HepG2 (cell line): ENCODE results near the gene DAB2.

ENCODE experiments used
- CSRNP2 ChIP-seq: sonication (generic); formaldehyde crosslinking; conservative IDR thresholded peaks from 2 replicates; pipeline ENCODE4 v1.8.0; 2022; ENCODE audit warnings: low read depth, missing genetic modification reagents
- CTCF ChIP-seq: sonication (generic); formaldehyde crosslinking; IDR thresholded peaks from 2 replicates; pipeline ENCODE4 v1.5.0; 2020; ENCODE audit warnings: mild to moderate bottlenecking, missing genetic modification reagents, moderate library complexity
- KLF12 ChIP-seq: sonication (generic); formaldehyde crosslinking; IDR thresholded peaks from 2 replicates; pipeline ENCODE4 v1.4.0; 2020; ENCODE audit warnings: missing genetic modification reagents, borderline replicate concordance
- LCORL ChIP-seq, 2 experiments: fragments of 450-650 bp in 1 of 2; sonication (generic) in 1 of 2; formaldehyde crosslinking in 1 of 2; IDR thresholded peaks; 2 replicates each; pipeline versions ENCODE4 v1.5.0 to v1.6.1; 2017 to 2020; ENCODE audit warnings: antibody characterized with exemption in 1 of 2, missing genetic modification reagents in 1 of 2
- NKX3-1 ChIP-seq: sonication (generic); formaldehyde crosslinking; IDR thresholded peaks from 2 replicates; pipeline ENCODE4 v1.5.0; 2020; ENCODE audit warnings: missing genetic modification reagents
- PBX3 ChIP-seq: sonication (generic); formaldehyde crosslinking; IDR thresholded peaks from 2 replicates; pipeline ENCODE4 v1.8.1; 2023; ENCODE audit warnings: missing genetic modification reagents, inconsistent platforms, borderline replicate concordance
- RBM22 ChIP-seq: fragments of 200-400 bp; formaldehyde crosslinking; optimal IDR thresholded peaks from 2 replicates; pipeline ENCODE3; 2017; ENCODE audit warnings: mild to moderate bottlenecking, low read length, moderate library complexity
- SRSF1 ChIP-seq: fragments of 200-400 bp; formaldehyde crosslinking; optimal IDR thresholded peaks from 2 replicates; pipeline ENCODE3; 2017; ENCODE audit warnings: mild to moderate bottlenecking, low read depth, low read length, moderate library complexity
- TCF7L2 ChIP-seq: IDR thresholded peaks from 2 replicates; pipeline ENCODE4 v1.6.1; 2011; ENCODE audit warnings: mild to moderate bottlenecking, low read depth, low read length, moderate library complexity
- YY1 ChIP-seq: IDR thresholded peaks from 2 replicates; pipeline ENCODE4 v1.6.1; 2011; ENCODE audit warnings: low read length, low read depth, moderate library complexity, mild to moderate bottlenecking; ENCODE audit not compliant: insufficient read depth, insufficient replicate concordance
- ZNF451 ChIP-seq: sonication (generic); formaldehyde crosslinking; IDR thresholded peaks from 2 replicates; pipeline ENCODE4 v1.5.0; 2020; ENCODE audit warnings: mild to moderate bottlenecking, missing genetic modification reagents
- ZNF576 ChIP-seq: sonication (generic); formaldehyde crosslinking; IDR thresholded peaks from 2 replicates; pipeline ENCODE4 v1.4.0; 2020; ENCODE audit warnings: mild to moderate bottlenecking, missing genetic modification reagents
- ZSCAN22 ChIP-seq: sonication (generic); formaldehyde crosslinking; IDR thresholded peaks from 2 replicates; pipeline ENCODE4 v1.4.0; 2020; ENCODE audit warnings: mild to moderate bottlenecking, missing genetic modification reagents

- TF ChIP-seq ZNF576, result no peak
- no peak for TF ChIP-seq CSRNP2 (CRISPR knock-in tag)
- TF ChIP-seq YY1, result no peak
- no peak for TF ChIP-seq SRSF1
- TF ChIP-seq NKX3-1 (CRISPR knock-in tag), result no peak
- TF ChIP-seq TCF7L2, result no peak
- TF ChIP-seq CTCF (CRISPR knock-in tag), result no peak
- no peak for TF ChIP-seq ZSCAN22 (CRISPR knock-in tag)
- TF ChIP-seq RBM22, result no peak
- TF ChIP-seq LCORL (IDR thresholded peaks at IDR 0.05), result no peak
- no peak for TF ChIP-seq LCORL (CRISPR knock-in tag; IDR thresholded peaks at IDR 0.05)
- no peak for TF ChIP-seq PBX3 (CRISPR knock-in tag)
- TF ChIP-seq ZNF451, result no peak
- TF ChIP-seq KLF12 (CRISPR knock-in tag), result no peak
Measured at GRCh38 chr5:39440192-39440957, 15.6 kb upstream of the DAB2 start.
